Stimulated activated CD8-positive, alpha-beta memory T cell treated with anti-CD3 and anti-CD28 coated beads, Interleukin-15, amount 100 ng/mL, for 48 hours (primary cell): ENCODE data around the gene PDCD1.
"Not testable (repeated sequence)": the region's sequence is repeated elsewhere in the genome, so short reads cannot be mapped to it uniquely, and the experiment has no call there.

Experiments
- DNase-seq, 2 donors: peaks; one replicate each; pipeline ENCODE4 v3.0.0-alpha.2; 2020; ENCODE audit warnings: low read depth in 2 of 2

PDCD1 gene

DNA sequence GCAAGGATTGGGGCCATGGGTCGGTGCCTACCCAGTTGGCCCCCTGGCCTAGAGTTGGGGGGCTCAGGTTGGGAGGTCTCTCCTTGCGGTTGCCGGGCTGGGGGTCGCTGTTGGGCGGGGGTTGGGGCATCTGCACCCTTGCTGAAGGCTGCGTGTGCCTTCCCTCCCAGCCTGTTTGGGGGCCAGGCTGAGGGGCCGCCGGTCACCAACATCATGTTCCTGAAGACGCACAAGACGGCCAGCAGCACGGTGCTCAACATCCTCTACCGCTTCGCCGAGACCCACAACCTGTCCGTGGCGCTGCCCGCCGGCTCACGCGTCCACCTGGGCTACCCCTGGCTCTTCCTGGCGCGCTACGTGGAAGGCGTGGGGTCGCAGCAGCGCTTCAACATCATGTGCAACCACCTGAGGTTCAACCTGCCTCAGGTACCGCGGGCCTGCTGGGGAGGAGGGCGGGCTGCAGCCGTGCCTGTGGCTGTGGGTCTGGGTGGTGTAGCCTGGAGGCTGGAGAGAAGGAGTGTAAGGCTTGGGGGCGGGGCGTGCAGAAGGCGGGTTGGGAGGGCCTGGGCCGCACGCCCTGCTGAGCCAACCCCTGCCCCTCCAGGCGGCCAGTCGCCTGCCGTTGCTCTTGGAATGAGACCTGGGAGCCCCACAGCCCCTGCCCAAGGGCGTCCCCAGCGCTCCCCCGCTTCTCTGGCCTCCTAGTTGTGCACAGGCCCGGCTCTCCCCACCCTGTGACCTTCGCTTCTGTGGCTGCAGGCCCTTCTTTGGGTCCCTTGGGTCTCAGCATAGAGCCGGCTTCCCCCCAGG is 56.9 kb downstream of the PDCD1 start:
- DNase-seq: no peak

DNA sequence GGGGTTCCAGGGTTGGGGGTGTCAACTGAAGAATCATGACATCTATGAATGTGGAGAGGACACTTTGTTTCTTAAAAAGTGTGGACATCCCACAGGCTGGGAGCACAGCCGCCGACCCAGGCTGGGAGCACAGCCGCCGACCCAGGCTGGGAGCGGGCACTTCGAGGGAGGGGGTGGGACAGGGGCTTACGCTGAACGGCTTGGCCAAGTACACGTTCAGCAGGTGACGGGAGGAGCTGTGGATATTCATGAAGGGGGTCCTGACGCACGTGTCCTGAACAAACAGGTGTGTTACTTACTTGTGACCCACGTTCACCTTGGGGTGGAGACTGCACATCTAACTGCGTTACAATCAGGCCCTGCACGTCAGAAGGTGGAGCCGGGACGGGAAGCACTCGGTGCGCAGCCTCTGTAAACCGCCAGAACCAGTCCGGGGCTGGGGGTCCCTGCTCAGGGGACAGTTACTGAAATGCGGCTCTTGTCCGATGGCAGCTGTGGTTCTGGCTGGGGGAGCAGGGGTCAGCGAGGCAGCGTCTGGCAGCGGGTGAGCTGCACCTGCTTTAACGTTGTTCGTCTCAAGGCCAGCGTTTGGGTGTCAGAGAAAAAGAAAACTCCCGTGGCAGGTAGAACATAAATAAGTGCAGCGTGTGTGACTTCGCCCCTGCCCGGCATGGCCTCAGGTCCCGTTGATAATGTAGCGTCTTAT is 58.3 kb downstream of the PDCD1 start:
- not testable (repeated sequence) for DNase-seq
